NCI-H1105 treated with DMSO at 0.1 percent for 48 hours (cell line): ENCODE results near the gene ZNF175.
"Not testable (repeated sequence)": the region's sequence is repeated elsewhere in the genome, so short reads cannot be mapped to it uniquely, and the experiment has no call there.

ENCODE experiments used
- DNase-seq: peaks from one replicate; lab custom pipeline; 2025; lab: John Stamatoyannopoulos, UW

ZNF175 gene

DNA sequence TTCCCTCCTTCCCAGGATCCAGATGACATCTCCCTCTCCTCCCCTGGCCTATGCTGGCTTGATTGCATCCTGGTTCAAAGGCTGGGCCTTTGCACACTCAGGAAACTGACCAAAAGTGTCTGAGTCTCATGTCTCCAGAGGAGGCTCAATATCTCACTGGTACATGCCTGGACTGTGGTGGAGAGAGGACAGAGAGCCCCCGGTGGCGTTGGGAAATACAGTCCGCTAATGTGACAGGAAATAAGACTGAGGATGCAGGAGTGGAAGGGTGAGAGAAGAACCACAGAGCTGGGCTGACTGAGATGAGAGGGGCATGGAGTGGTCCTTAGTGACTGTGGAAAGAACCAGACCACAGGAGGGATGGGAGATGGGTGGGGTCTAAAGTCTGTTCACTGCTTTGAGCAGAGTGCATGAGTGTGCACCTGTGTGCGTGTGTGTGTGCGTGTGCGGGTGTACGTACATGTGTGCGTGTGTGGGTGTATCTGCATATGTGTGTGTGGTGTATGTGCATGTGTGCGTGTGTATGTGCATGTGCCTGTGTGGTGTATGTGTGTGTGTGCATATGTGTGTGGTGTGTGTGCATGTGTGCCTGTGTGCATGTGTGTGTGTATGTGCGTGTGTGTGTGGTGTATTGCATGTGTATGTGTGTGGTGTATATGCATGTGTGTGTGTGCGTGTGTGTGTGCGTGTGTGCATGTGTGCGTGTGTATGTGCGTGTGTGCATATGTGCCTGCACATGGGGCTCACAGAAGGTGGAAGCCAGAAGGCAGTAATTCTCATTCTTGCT, 57.3 kb downstream of the ZNF175 start:
- no peak for DNase-seq

DNA sequence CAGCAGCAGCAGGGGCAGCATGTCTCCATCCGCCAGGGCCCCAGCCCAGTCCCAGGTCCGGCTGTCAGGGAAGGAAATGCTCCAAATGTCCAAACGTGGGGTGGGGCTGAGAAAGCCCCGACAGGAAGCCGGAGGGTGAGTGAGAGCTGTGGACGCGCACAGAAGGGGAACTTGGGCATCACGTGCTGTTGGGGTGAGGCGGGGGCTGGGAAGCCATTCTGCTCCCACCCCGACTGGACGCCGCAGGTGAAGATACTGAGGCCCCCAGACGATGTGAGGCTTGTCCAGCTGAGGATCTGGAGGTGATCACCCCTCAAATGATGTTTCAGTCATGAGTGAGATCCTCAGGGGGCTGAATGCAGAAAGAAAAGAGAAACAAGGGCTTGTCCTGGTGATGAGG, 59.2 kb downstream of the ZNF175 start, which contains the start of gene SIGLEC5:
SIGLEC5 (minus strand) TSS at position 87 of the 400 bp plus-strand sequence; CDS start at position 21, 66 bp downstream.
- not testable (repeated sequence) for DNase-seq

DNA sequence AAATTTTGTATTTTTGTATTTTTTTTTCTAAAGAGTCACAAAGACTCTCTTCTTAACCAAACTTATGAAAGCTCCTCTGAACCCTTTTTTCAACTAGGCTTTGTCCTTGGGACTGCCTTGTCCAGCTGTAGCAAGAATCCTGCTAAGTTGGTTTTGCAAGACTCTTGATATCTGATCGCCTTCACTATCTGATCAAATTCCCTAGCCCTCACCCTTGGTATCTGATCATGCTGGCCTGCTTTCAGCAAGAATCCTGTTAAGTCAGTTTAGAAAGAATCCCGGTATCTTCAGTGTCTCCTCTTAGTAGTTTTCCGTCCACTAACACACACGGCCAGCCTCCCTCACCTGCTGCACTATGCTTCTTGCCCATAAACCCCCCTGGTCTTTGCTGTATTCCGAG, 61.0 kb downstream of the ZNF175 start:
- no peak for DNase-seq

DNA sequence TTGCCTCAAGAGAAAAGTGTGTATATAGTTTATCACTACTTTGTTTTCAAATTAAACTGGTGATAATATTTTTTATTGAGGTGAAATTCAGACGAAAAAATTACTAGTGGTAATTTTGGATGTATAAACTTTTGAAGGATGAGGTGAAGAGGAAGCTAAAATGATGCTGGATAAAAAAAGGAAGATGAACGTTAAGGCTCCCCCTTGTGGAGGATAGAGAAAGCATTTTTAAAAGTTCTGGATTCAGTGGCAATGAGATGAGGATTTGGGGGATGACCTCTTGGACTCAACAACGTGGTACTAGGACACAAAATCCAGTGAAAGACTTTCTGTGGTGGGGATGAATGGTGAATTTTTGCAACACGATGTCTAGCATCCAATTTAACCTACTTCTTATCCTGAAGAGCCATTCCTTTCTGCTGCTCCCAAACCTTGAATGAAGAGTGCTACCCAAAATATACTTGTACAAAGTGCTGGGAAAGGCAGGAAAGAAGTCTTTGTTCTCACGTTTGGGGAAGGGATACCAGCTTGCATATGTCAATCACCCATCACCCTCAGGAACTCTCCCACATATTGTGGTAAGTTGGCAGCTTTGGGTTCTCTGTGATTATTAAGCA, 66.4 kb downstream of the ZNF175 start:
- DNase-seq, result no peak

DNA sequence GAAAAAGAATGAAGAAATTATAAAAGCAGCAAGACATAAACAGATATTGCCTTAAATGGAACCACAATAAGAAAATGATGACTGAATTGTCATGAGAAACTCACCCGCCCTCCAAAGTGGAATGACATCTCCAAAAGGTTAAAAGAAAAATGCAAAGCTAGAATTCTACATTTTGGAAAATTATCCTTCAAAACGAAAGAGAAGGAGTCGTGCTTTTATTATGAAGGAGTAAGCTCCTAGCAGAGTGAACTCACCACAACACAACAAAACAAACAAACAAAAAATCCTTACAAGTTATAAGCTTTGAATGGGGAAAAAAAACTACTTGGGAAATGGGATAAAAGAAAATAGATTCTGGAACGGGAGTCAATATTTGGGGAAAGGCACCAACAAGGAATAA, 68.8 kb downstream of the ZNF175 start:
- no peak for DNase-seq

DNA sequence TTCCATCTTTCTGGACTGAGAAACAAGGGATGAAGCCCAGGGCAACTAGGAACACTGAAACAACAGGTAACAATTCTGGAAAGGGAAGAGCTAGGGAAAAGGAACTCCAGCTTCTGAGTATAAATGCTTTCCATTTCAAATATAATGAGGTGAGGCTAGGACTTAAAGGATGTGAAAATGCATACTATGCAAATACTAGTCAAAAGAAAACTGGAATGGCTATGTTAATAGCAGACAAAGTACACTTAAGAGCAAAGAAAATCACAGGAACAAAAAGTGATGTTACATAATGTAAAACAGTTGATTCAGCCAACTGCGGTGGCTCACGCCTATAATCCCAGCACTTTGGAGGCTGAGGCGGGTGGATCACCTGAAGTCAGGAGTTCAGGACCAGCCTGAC, 69.3 kb downstream of the ZNF175 start:
- DNase-seq, result no peak

DNA sequence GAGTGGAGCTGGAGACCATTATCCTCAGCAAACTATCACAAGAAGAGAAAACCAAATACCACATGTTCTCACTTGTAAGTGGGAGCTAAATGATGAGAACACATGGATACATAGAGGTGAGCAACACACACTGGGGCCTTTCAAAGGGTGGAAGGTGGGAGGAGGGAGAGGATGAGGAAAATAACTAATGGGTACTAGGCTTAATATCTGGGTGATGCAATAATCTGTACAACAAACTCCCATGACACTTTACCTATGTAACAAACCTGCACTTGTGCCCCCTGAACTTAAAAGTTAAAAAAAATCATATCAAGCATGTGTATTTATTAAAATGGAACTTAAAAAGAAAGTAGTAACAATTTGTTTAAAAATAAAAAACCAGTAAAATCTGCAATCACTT, 70.6 kb downstream of the ZNF175 start:
- DNase-seq, result no peak
